Chondrocyte (in vitro differentiated cells): Measurements from ENCODE around the gene GPR176. TPM values are rescaled to one million over a fixed set of nuclear protein-coding genes. Genes with fewer than 3 reads are reported as not detected.

Source experiments
- DNase-seq: peaks from one replicate; pipeline ENCODE4 v3.0.0; 2021; ENCODE audit warnings: mixed read lengths, low spot score
- H3K27ac Mint-ChIP-seq: one replicate; pipeline ENCODE4 v1.8.0; 2021; ENCODE audit warnings: mild to moderate bottlenecking, moderate library complexity, mixed read lengths; ENCODE audit not compliant: unreplicated experiment
- H3K27me3 Mint-ChIP-seq: 2 replicates; pipeline ENCODE4 v1.8.0; 2021; ENCODE audit warnings: low read depth, mixed read lengths
- H3K36me3 Mint-ChIP-seq: 2 replicates; pipeline ENCODE4 v1.8.0; 2021; ENCODE audit warnings: low read depth, mixed read lengths
- H3K4me1 Mint-ChIP-seq: 2 replicates; pipeline ENCODE4 v1.8.0; 2021; ENCODE audit warnings: low read depth, mild to moderate bottlenecking, mixed read lengths
- H3K4me3 Mint-ChIP-seq: one replicate; pipeline ENCODE4 v1.8.0; 2021; ENCODE audit warnings: mild to moderate bottlenecking, moderate library complexity, mixed read lengths; ENCODE audit not compliant: unreplicated experiment
- H3K9me3 Mint-ChIP-seq: 2 replicates; pipeline ENCODE4 v1.8.0; 2021; ENCODE audit warnings: low read depth, mixed read lengths
- total RNA-seq: library from RNA; stranded (reverse); gene quantifications from 3 replicates; pipeline ENCODE4 v1.2.1, GENCODE V29; 2021
- TF ChIP-seq, protein P1 (sequence below): fragments of 200-600 bp; sonication (generic); IDR thresholded peaks from 2 replicates; pipeline ENCODE4 v1.5.0; 2021; ENCODE audit warnings: antibody characterized with exemption, mild to moderate bottlenecking, moderate library complexity

GPR176 gene
- total RNA-seq, 1 donor from 2014 or later = 31.1 TPM

DNA sequence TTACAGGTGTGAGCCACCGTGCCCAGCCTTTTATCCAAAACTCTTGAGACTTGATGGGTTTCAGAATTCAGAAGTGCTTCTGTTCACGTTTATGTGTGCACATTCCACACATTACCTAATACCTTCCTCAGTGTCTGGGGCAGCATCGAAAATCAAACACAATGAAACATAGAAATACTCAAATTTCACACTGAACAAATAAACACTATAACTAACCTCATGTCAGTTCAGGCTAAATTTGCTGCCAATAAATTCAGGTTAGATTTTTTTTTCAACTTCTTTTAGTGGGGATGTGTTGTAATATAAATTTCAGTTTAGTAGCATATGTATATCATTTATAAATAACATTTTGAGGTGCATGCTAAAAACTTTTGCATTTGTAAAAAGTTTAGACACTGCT lies 16.6 kb upstream of the GPR176 start:
- Mint-ChIP-seq H3K36me3 (peaks cover 9% of the 10 kb centered on the region), H3K4me3 (peak overlapping the region; percentile 32), H3K27me3 (no peaks in the 10 kb centered on the region), H3K27ac (peak overlapping the region; percentile 46), H3K4me1 (peaks cover 71% of the 10 kb centered on the region), H3K9me3 (peaks cover 9% of the 10 kb centered on the region)
- TF ChIP-seq, protein P1, sequence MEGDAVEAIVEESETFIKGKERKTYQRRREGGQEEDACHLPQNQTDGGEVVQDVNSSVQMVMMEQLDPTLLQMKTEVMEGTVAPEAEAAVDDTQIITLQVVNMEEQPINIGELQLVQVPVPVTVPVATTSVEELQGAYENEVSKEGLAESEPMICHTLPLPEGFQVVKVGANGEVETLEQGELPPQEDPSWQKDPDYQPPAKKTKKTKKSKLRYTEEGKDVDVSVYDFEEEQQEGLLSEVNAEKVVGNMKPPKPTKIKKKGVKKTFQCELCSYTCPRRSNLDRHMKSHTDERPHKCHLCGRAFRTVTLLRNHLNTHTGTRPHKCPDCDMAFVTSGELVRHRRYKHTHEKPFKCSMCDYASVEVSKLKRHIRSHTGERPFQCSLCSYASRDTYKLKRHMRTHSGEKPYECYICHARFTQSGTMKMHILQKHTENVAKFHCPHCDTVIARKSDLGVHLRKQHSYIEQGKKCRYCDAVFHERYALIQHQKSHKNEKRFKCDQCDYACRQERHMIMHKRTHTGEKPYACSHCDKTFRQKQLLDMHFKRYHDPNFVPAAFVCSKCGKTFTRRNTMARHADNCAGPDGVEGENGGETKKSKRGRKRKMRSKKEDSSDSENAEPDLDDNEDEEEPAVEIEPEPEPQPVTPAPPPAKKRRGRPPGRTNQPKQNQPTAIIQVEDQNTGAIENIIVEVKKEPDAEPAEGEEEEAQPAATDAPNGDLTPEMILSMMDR = no peak
- DNase-seq = no peak

DNA sequence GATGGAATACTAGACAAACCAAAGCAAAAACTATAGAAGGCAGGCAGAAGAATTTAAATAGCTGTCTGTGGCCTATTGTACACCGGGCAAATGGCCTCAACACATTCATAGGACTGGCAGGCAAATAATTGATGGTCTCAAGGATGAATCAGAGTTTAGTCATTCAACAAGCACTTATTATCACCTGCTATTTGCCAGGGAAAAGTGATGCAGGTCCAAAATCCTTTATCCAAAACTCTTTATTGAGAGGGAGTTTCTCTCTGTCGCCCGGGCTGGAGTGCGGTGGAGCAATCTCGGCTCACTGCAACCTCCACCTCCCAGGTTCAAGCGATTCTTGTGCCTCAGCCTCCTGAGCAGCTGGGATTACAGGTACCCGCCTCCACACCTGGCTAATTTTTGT lies 16.1 kb upstream of the GPR176 start:
- Mint-ChIP-seq H3K9me3 (peaks cover 9% of the 10 kb centered on the region), H3K27ac (peak overlapping the region; percentile 46), H3K4me1 (peaks cover 67% of the 10 kb centered on the region), H3K4me3 (no peak overlapping the region), H3K36me3 (peaks cover 9% of the 10 kb centered on the region), H3K27me3 (no peaks in the 10 kb centered on the region)
- TF ChIP-seq, protein P1 = no peak
- DNase-seq = no peak

DNA sequence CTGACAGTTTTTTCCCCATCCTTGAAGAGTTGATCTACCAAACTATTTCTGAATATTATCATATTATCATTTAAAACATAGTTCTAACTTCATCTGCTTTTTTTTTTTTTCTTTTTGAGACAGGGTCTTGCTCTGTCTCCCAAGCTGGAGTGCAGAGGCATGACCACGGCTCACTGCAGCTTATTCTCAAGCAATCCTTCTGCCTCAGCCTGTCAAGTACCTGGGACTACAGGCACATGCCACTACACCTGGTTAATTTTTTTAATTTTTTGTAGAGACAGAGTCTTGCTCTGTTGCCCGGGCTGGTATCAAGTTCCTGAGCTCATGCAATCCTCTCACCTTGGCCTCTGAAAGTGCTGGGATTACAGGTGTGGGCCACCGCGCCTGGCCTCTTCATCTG lies 15.2 kb upstream of the GPR176 start:
- H3K36me3 Mint-ChIP-seq = peaks cover 7% of the 10 kb centered on the region
- peaks cover 63% of the 10 kb centered on the region for H3K4me1 Mint-ChIP-seq
- peaks cover 9% of the 10 kb centered on the region for H3K9me3 Mint-ChIP-seq
- peak overlapping the region; percentile 78 for H3K27ac Mint-ChIP-seq
- no peaks in the 10 kb centered on the region for H3K27me3 Mint-ChIP-seq
- peak overlapping the region; percentile 93 for H3K4me3 Mint-ChIP-seq
- DNase-seq = no peak
- TF ChIP-seq, protein P1 = no peak

DNA sequence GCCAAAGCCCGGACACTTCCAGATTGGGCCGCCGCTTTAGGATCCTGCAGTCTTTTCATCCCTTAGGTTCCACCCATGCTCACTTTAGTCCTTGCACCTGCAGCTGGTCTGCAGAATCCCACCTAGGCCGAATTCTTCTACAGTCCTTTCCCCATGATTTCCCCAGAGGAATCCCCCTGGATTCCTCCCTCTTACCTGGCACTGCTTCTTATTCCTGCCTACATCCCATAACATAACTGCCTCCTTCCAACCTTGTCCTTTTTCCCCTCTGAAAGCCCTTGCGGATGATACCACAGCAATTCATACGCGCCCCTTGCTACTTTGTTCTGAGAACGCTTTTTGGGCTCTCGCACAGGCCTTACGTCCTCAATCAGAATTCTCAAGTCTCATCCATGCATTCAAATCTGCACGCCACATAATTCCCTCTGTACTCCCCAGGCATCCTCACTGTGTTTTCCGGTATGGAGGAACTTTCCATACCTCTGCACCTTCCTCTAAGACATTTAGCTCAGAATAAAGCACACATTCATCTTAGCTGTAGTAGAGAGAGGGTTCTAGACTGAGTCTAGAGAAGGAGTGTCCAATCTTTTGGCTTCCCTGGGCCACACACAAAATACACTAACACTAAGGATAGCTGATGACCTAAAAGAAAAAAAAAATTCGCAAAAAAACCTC lies 14.5 kb upstream of the GPR176 start:
- Mint-ChIP-seq H3K9me3 (peaks cover 9% of the 10 kb centered on the region), H3K27me3 (no peaks in the 10 kb centered on the region), H3K36me3 (peaks cover 2% of the 10 kb centered on the region), H3K27ac (peak overlapping the region; percentile 97), H3K4me1 (peaks cover 56% of the 10 kb centered on the region), H3K4me3 (peak overlapping the region; percentile 93)
- TF ChIP-seq, protein P1 = no peak
- no peak for DNase-seq

DNA sequence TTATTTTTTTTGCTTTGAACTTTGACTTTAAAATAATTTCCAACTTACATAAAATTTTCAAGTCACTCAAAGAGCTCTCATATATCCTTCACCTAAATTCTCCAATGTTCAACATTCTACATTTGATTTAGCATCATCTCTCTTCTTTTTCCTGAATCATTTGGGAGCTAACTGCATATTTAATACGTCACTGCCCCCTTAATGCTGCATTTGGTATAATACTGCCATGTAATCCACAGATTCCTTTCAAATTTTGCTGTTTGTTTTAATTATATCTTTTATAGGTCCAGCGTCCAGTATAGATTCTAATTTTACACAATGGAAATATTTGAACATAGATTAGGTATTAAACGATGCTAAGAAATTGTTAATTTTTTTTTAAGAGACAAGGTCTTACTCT lies 11.5 kb upstream of the GPR176 start:
- DNase-seq = no peak
- Mint-ChIP-seq H3K27me3 (no peaks in the 10 kb centered on the region), H3K27ac (no peak overlapping the region), H3K36me3 (peaks cover 1% of the 10 kb centered on the region), H3K4me1 (peaks cover 31% of the 10 kb centered on the region), H3K9me3 (peaks cover 9% of the 10 kb centered on the region), H3K4me3 (no peak overlapping the region)
- TF ChIP-seq, protein P1 = peak; percentile 66
